SU-DHL-6 (cell line): ENCODE measurements around the gene OSBPL5.

Experiments
- H2AFZ ChIP-seq: fragments of 200-600 bp; sonication (generic); 2 replicates; pipeline ENCODE4 v1.6.1; 2014; ENCODE audit warnings: low read depth, mild to moderate bottlenecking, moderate library complexity, mixed read lengths, antibody characterized with exemption, low read length; ENCODE audit not compliant: severe bottlenecking
- H3F3A ChIP-seq: fragments of 200-600 bp; shearing (Covaris generic); 2 replicates; pipeline ENCODE4 v1.6.0; 2016; ENCODE audit warnings: antibody characterized with exemption, mild to moderate bottlenecking; ENCODE audit not compliant: insufficient read depth
- H3K27ac ChIP-seq: fragments of 200-600 bp; sonication (generic); 2 replicates; pipeline ENCODE4 v1.5.1; 2016; ENCODE audit warnings: low read depth, mild to moderate bottlenecking, low read length, moderate library complexity, mixed read lengths
- H3K27me3 ChIP-seq: fragments of 200-600 bp; sonication (generic), shearing (Covaris generic); 2 replicates; pipeline ENCODE4 v1.6.0; 2014; ENCODE audit warnings: mild to moderate bottlenecking, low read length
- H3K36me3 ChIP-seq: fragments of 200-600 bp; sonication (generic); 2 replicates; pipeline ENCODE4 v1.6.1; 2014; ENCODE audit warnings: mild to moderate bottlenecking, low read length, mixed read lengths
- H3K4me2 ChIP-seq: fragments of 300-600, 200-600 bp; shearing (Covaris generic), sonication (generic); 2 replicates; pipeline ENCODE4 v1.6.0; 2014; ENCODE audit warnings: low read length, low read depth, mild to moderate bottlenecking; ENCODE audit not compliant: poor library complexity, severe bottlenecking
- H3K4me3 ChIP-seq: fragments of 200-600 bp; sonication (generic); 2 replicates; pipeline ENCODE4 v1.5.1; 2014; ENCODE audit warnings: antibody characterized with exemption, low read length, mild to moderate bottlenecking, mixed read lengths; ENCODE audit not compliant: insufficient read depth, poor library complexity, severe bottlenecking
- H3K79me2 ChIP-seq: fragments of 200-600 bp; sonication (generic); 2 replicates; pipeline ENCODE4 v1.6.1; 2014; ENCODE audit warnings: mild to moderate bottlenecking, low read length, moderate library complexity; ENCODE audit not compliant: insufficient read depth
- H3K9ac ChIP-seq: fragments of 200-600 bp; sonication (generic); 2 replicates; pipeline ENCODE4 v1.7.0; 2014; ENCODE audit warnings: mild to moderate bottlenecking, low read length
- H3K9me2 ChIP-seq: fragments of 200-600 bp; sonication (generic); replicated peaks from 2 replicates; pipeline ENCODE4 v1.6.1; 2014; ENCODE audit warnings: low read length; ENCODE audit not compliant: insufficient read depth
- H3K9me3 ChIP-seq: fragments of 200-600 bp; sonication (generic); 2 replicates; pipeline ENCODE4 v1.6.1; 2014; ENCODE audit warnings: low read length, mixed read lengths; ENCODE audit not compliant: insufficient read depth
- H4K20me1 ChIP-seq: fragments of 200-600 bp; sonication (generic); 2 replicates; pipeline ENCODE4 v1.6.1; 2014; ENCODE audit warnings: low read depth, mild to moderate bottlenecking, antibody characterized with exemption, low read length, moderate library complexity, mixed read lengths
- CTCF ChIP-seq: fragments of 200-600 bp; sonication (generic); IDR thresholded peaks from one replicate; pipeline ENCODE4 v1.5.1; 2017; ENCODE audit warnings: antibody characterized with exemption, mild to moderate bottlenecking, low read length, moderate library complexity; ENCODE audit not compliant: insufficient read depth, poor library complexity, severe bottlenecking
- EZH2phosphoT487 ChIP-seq: fragments of 200-600 bp; sonication (generic), shearing (Covaris generic); conservative IDR thresholded peaks from 2 replicates; pipeline ENCODE4 v1.6.1; 2018; ENCODE audit warnings: mild to moderate bottlenecking, antibody characterized with exemption, low read length, moderate library complexity, mixed read lengths

OSBPL5 gene

GRCh38 chr11:3124821-3125220 is 40.3 kb downstream of the OSBPL5 start:
- no peak overlapping the region for H3K27ac ChIP-seq
- H3F3A ChIP-seq = no peaks in the 10 kb centered on the region
- no peak for TF ChIP-seq EZH2phosphoT487
- TF ChIP-seq CTCF = no peak
- H3K4me2 ChIP-seq = no peak overlapping the region
- H3K9me2 ChIP-seq = no peaks in the 10 kb centered on the region
- no peaks in the 10 kb centered on the region for H4K20me1 ChIP-seq
- H3K9ac ChIP-seq = no peak overlapping the region
- no peaks in the 10 kb centered on the region for H3K79me2 ChIP-seq
- H3K27me3 ChIP-seq = no peaks in the 10 kb centered on the region
- H3K4me3 ChIP-seq = no peak overlapping the region
- H2AFZ ChIP-seq = no peak overlapping the region
- no peaks in the 10 kb centered on the region for H3K36me3 ChIP-seq
- no peaks in the 10 kb centered on the region for H3K9me3 ChIP-seq

- Histone ChIP-seq H3K4me3 (no peak overlapping the region), H2AFZ (no peak overlapping the region), H3K9ac (no peak overlapping the region), H3K27me3 (no peaks in the 10 kb centered on the region), H3K4me2 (no peak overlapping the region), H3K9me3 (no peaks in the 10 kb centered on the region), H3K9me2 (no peaks in the 10 kb centered on the region), H3K27ac (no peak overlapping the region), H3K79me2 (no peaks in the 10 kb centered on the region), H4K20me1 (no peaks in the 10 kb centered on the region), H3K36me3 (no peaks in the 10 kb centered on the region), H3F3A (no peaks in the 10 kb centered on the region)
- no peak for TF ChIP-seq CTCF
- no peak for TF ChIP-seq EZH2phosphoT487
These were observed 41.1 kb downstream of the OSBPL5 start for GRCh38 chr11:3123761-3124733.

GRCh38 chr11:3123305-3123704 is 41.8 kb downstream of the OSBPL5 start:
- Histone ChIP-seq H3K27ac (no peak overlapping the region), H3K36me3 (no peaks in the 10 kb centered on the region), H3K9ac (no peak overlapping the region), H4K20me1 (no peaks in the 10 kb centered on the region), H3K9me2 (no peaks in the 10 kb centered on the region), H3K79me2 (no peaks in the 10 kb centered on the region), H3K9me3 (no peaks in the 10 kb centered on the region), H3K4me3 (no peak overlapping the region), H3K4me2 (no peak overlapping the region), H3F3A (no peaks in the 10 kb centered on the region), H3K27me3 (no peaks in the 10 kb centered on the region), H2AFZ (no peak overlapping the region)
- TF ChIP-seq EZH2phosphoT487 (no peak), CTCF (no peak)
